Esophagus muscularis mucosa (tissue), 4 donors: Measurements from ENCODE around the gene TP73.

ENCODE experiments used
- EP300 ChIP-seq: sonication (generic); formaldehyde crosslinking; IDR thresholded peaks from one replicate; pipeline ENCODE4 v1.6.1; 2017; ENCODE audit warnings: antibody characterized with exemption
- POLR2A ChIP-seq: fragments of 450-650 bp; IDR thresholded peaks from one replicate; pipeline ENCODE4 v1.6.1; 2017; ENCODE audit warnings: antibody characterized with exemption, moderate library complexity, mild to moderate bottlenecking, low read depth
- TF ChIP-seq, protein P1 (sequence below), 3 experiments: fragments of 200-600 bp in 2 of 3; fragments of 450-650 bp in 1 of 3; sonication (generic) in 2 of 3; IDR thresholded peaks; one replicate each; pipeline ENCODE4 v1.5.1; 2017 to 2019; ENCODE audit warnings: antibody characterized with exemption in 3 of 3, mild to moderate bottlenecking in 2 of 3, moderate library complexity in 1 of 3

DNA sequence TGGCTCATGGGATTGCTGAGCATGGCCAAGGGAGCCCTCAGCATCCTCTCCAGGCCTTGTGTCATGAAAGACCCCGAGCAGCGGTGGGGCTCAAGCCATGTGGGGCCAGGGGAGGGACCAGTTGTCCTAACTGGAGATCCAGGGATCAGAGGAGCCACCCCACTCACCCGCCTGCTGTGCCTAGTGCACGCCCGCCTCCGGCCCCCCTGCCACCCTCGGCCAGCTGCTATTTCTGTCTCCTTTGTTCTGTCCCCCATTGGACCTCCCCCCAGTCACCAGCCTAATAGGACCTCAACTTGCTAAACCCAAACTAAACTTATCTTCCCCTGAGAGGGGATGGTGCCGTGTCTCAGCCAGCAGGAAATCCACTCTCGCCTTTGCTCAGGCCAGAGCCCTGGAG, 44.4 kb downstream of the TP73 start:
- TF ChIP-seq, protein P1, sequence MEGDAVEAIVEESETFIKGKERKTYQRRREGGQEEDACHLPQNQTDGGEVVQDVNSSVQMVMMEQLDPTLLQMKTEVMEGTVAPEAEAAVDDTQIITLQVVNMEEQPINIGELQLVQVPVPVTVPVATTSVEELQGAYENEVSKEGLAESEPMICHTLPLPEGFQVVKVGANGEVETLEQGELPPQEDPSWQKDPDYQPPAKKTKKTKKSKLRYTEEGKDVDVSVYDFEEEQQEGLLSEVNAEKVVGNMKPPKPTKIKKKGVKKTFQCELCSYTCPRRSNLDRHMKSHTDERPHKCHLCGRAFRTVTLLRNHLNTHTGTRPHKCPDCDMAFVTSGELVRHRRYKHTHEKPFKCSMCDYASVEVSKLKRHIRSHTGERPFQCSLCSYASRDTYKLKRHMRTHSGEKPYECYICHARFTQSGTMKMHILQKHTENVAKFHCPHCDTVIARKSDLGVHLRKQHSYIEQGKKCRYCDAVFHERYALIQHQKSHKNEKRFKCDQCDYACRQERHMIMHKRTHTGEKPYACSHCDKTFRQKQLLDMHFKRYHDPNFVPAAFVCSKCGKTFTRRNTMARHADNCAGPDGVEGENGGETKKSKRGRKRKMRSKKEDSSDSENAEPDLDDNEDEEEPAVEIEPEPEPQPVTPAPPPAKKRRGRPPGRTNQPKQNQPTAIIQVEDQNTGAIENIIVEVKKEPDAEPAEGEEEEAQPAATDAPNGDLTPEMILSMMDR (IDR thresholded peaks at IDR 0.05): no peak
- no peak for TF ChIP-seq POLR2A
- no peak for TF ChIP-seq EP300
